GM12872 (cell line): Measurements from ENCODE around the gene GOLT1B.

Experiments used
- CTCF ChIP-seq: IDR thresholded peaks from 3 replicates; pipeline ENCODE4 v1.5.1; 2011; ENCODE audit warnings: low read depth, mild to moderate bottlenecking, low read length, moderate library complexity; ENCODE audit not compliant: insufficient read depth

GOLT1B gene

GRCh38 chr12:21501258-21502163 lies at the start of gene GOLT1B, which contains the start of gene RECQL:
GOLT1B (plus strand) TSS chr12:21501789; CDS start chr12:21501924, 135 bp downstream.
RECQL (minus strand) TSS chr12:21501635; CDS start chr12:21499570, 2,065 bp downstream.
- no peak for TF ChIP-seq CTCF

GRCh38 chr12:21453312-21453852 lies 48.2 kb upstream of the GOLT1B start:
- TF ChIP-seq CTCF: no peak

- TF ChIP-seq CTCF: no peak
Measured at GRCh38 chr12:21456291-21456780, 45.3 kb upstream of the GOLT1B start.

- no peak for TF ChIP-seq CTCF
Measured at GRCh38 chr12:21459474-21459873, 42.1 kb upstream of the GOLT1B start.

- no peak for TF ChIP-seq CTCF
Measured at GRCh38 chr12:21471294-21471693, 30.3 kb upstream of the GOLT1B start.

- no peak for TF ChIP-seq CTCF
Measured at GRCh38 chr12:21472197-21472823, 29.3 kb upstream of the GOLT1B start.

- no peak for TF ChIP-seq CTCF
Measured at GRCh38 chr12:21475552-21475951, 26.0 kb upstream of the GOLT1B start.
